Colonic mucosa (tissue), 4 donors: ENCODE measurements around the gene TIAM1. TPM values are rescaled to one million over a fixed set of nuclear protein-coding genes. Genes with fewer than 3 reads are reported as not detected.
"Not testable (repeated sequence)": the region's sequence is repeated elsewhere in the genome, so short reads cannot be mapped to it uniquely, and the experiment has no call there.

Source experiments
- DNase-seq: peaks from one replicate; pipeline ENCODE4 v3.0.0-alpha.2; 2020
- H3K27ac ChIP-seq: fragments of 200-600 bp; one replicate; pipeline ENCODE4 v1.8.0; 2021
- H3K27me3 ChIP-seq: fragments of 200-600 bp; one replicate; pipeline ENCODE4 v1.8.0; 2021
- H3K36me3 ChIP-seq: fragments of 200-600 bp; one replicate; pipeline ENCODE4 v1.8.0; 2021
- H3K4me1 ChIP-seq: fragments of 200-600 bp; one replicate; pipeline ENCODE4 v1.8.0; 2021; ENCODE audit warnings: mild to moderate bottlenecking
- H3K4me3 ChIP-seq: fragments of 200-600 bp; one replicate; pipeline ENCODE4 v1.8.0; 2021
- H3K9ac ChIP-seq, 2 donors: one replicate each; pipeline ENCODE4 v1.7.0; 2013; ENCODE audit warnings: control low read depth in 2 of 2, low read depth in 2 of 2, low read length in 2 of 2
- H3K9me3 ChIP-seq: fragments of 200-600 bp; one replicate; pipeline ENCODE4 v1.8.0; 2021
- CTCF ChIP-seq: fragments of 200-600 bp; IDR thresholded peaks from one replicate; pipeline ENCODE4 v1.8.0; 2022; ENCODE audit warnings: antibody characterized with exemption, mild to moderate bottlenecking
- intact Hi-C: fragments of 100-400 bp; cut with DNase I; formaldehyde crosslinking; loops from one replicate; pipeline ENCODE4 v1.14.1; 2022
- total RNA-seq, 2 donors: library from RNA; stranded (reverse); fragmentation: NEBNext Ultra II Directional in 1 of 2; extraction: Animal tissue kit (Norgen Biotek cat#: 25700) in 1 of 2; gene quantifications; one replicate each; pipeline ENCODE4 v1.2.1, GENCODE V29; 2021
- donor health status: healthy.
- donor health status: DM: no; HTN: no; CAD: no.
- donor health status: DM: no; HTN: no; CAD: no.

TIAM1 gene
- total RNA-seq, 2 donors from 2014 or later = 5.7 to 5.8 TPM

GRCh38 chr21:31235671-31236450 lies 108.2 kb downstream of the TIAM1 start:
- H3K4me1 ChIP-seq = no peaks in the 10 kb centered on the region
- no peaks in the 10 kb centered on the region for H3K36me3 ChIP-seq
- no peak overlapping the region for H3K9ac ChIP-seq
- TF ChIP-seq CTCF = no peak
- H3K27me3 ChIP-seq = no peaks in the 10 kb centered on the region
- intact Hi-C loops = no loop called here
- H3K27ac ChIP-seq = no peak overlapping the region
- no peaks in the 10 kb centered on the region for H3K9me3 ChIP-seq
- H3K4me3 ChIP-seq = no peak overlapping the region
- DNase-seq = no peak

- no peak overlapping the region for H3K27ac ChIP-seq
- H3K27me3 ChIP-seq = no peaks in the 10 kb centered on the region
- DNase-seq = no peak
- no peak for TF ChIP-seq CTCF
- intact Hi-C loops = no loop called here
- H3K9ac ChIP-seq = no peak overlapping the region
- H3K36me3 ChIP-seq = no peaks in the 10 kb centered on the region
- no peaks in the 10 kb centered on the region for H3K9me3 ChIP-seq
- no peak overlapping the region for H3K4me3 ChIP-seq
- H3K4me1 ChIP-seq = no peaks in the 10 kb centered on the region
These were observed 109.1 kb downstream of the TIAM1 start for GRCh38 chr21:31234936-31235335.

- intact Hi-C loops = no loop called here
- Histone ChIP-seq H3K9me3 (no peaks in the 10 kb centered on the region), H3K36me3 (no peaks in the 10 kb centered on the region), H3K4me3 (no peak overlapping the region), H3K27me3 (no peaks in the 10 kb centered on the region), H3K9ac (no peak overlapping the region), H3K27ac (no peak overlapping the region), H3K4me1 (no peaks in the 10 kb centered on the region)
- no peak for DNase-seq
- no peak for TF ChIP-seq CTCF
These were observed 110.3 kb downstream of the TIAM1 start for GRCh38 chr21:31233711-31234110.

GRCh38 chr21:31232344-31232743 lies 111.7 kb downstream of the TIAM1 start:
- intact Hi-C loops = no loop called here
- Histone ChIP-seq H3K27me3 (no peaks in the 10 kb centered on the region), H3K9ac (no peak overlapping the region), H3K9me3 (no peaks in the 10 kb centered on the region), H3K4me1 (no peaks in the 10 kb centered on the region), H3K4me3 (no peak overlapping the region), H3K36me3 (no peaks in the 10 kb centered on the region), H3K27ac (no peak overlapping the region)
- no peak for DNase-seq
- TF ChIP-seq CTCF = no peak

- Histone ChIP-seq H3K27ac (no peak overlapping the region), H3K36me3 (no peaks in the 10 kb centered on the region), H3K9me3 (no peaks in the 10 kb centered on the region), H3K9ac (no peak overlapping the region), H3K4me1 (no peaks in the 10 kb centered on the region), H3K27me3 (no peaks in the 10 kb centered on the region), H3K4me3 (no peak overlapping the region)
- no peak for DNase-seq
- TF ChIP-seq CTCF = no peak
- intact Hi-C loops = no loop called here
These were observed 113.1 kb downstream of the TIAM1 start for GRCh38 chr21:31230937-31231336.

GRCh38 chr21:31228723-31229122 lies 115.3 kb downstream of the TIAM1 start:
- DNase-seq, H3K4me1 ChIP-seq, H3K27ac ChIP-seq, H3K27me3 ChIP-seq, H3K9ac ChIP-seq, intact Hi-C loops, H3K36me3 ChIP-seq, H3K9me3 ChIP-seq, H3K4me3 ChIP-seq: not testable (repeated sequence)
